NCI-H187 treated with DMSO at 0.1 percent for 48 hours (cell line): Measurements from ENCODE around the gene SHISA7.
"Not testable (repeated sequence)": the region's sequence is repeated elsewhere in the genome, so short reads cannot be mapped to it uniquely, and the experiment has no call there.

Experiments
- DNase-seq: peaks from one replicate; lab custom pipeline; 2025; lab: John Stamatoyannopoulos, UW

Gene SHISA7

GRCh38 chr19:55446060-55446459, 3.0 kb upstream of the SHISA7 start:
- DNase-seq: peak; percentile 55

GRCh38 chr19:55444646-55445045, 1.5 kb upstream of the SHISA7 start:
- DNase-seq: no peak

GRCh38 chr19:55443824-55444480, 852 bp upstream of the SHISA7 start:
- DNase-seq: no peak

DNA sequence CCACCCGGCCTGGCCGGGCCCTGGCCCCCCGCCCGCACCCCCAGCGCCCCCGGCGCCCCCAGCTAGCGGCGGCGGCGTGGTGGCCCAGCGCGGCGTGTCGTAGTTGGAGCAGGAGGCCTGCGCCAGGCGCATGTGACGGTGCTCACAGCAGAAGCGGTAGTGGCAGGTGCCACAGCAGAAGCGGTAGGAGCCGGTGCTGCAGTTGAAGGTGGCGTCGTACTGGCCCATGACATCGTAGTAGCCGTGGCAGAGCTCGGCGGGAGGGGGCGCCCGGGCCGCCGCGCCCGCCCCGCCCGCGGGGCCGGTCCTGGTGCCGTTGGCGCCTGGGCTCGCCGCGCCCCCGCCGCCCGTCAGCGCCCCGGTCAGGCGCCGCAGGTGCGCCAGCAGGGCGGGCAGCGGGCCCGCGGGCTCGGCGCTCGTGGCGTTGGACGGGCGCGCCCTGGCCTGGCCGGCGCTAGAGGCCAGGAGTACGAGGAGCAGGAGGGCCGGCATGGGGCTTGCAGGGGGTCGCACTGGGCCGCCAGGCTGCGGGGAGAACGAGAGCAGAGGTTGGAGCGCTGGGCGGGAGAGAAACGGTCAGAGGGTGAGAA, 633 bp downstream of the SHISA7 start:
- no peak for DNase-seq

- DNase-seq: no peak
These were observed 1.3 kb downstream of the SHISA7 start for GRCh38 chr19:55441692-55442321.

GRCh38 chr19:55441319-55441691, 1.8 kb downstream of the SHISA7 start:
- no peak for DNase-seq

- DNase-seq: no peak
These were observed 2.5 kb downstream of the SHISA7 start for GRCh38 chr19:55440411-55441105.

DNA sequence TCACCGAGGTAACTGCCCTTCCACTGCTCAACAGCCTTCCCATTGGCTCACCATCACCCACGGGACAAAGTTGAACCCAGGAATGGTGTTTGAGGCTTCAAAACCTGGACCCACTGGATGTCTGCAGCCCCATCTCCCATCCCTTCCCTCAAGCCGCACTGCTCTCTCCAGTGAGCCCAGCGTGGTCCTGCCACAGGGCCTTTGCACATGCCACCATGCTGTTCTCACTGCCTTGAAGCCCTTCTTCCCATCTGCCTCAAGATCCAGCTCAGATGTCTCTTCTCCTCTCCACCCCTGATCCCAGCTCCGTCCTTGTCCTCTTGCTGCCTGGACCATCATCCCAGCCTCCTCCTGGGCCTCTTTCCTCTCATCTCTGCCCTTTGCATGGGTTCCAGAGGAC, 4.0 kb downstream of the SHISA7 start:
- DNase-seq: no peak

- DNase-seq: no peak
These were observed 5.7 kb downstream of the SHISA7 start for GRCh38 chr19:55437410-55437809.

DNA sequence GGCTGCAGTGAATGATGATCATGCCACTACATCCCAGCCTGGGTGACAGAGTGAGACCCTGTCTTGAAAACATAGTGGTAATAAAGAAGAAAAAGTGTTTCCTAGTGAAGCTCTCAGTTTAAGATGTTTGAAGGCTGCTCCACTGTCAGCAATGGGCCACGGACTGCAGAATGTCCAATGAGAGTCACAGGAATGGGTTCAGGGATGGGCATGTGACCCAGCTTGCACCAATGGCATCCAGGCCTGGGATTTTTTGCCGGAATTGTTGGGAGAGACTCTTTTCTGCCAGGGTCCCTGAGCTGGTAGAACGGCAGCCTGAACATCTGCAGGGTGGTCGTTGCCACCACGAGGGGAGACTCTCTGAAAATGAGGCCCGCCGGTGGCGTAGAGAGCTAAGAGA, 6.3 kb downstream of the SHISA7 start:
- no peak for DNase-seq

DNA sequence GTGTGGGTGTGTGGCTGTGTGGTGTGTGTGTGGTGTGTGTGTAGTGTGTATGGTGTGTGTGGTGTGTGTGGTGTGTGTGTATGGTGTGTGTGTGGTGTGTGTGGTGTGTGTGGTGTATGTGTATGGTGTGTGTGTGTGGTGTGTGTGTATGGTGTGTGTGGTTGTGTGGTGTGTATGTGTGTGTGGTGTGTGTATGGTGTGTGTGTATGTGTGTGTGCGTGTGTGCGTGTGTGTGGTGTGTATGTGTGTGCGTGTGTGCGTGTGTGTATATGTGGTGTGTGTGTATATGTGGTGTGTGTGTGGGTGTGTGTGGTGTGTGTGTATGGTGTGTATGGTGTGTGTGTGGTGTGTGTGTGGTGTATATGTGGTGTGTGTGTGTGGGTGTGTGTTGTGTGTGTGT, 8.1 kb downstream of the SHISA7 start:
- no peak for DNase-seq

DNA sequence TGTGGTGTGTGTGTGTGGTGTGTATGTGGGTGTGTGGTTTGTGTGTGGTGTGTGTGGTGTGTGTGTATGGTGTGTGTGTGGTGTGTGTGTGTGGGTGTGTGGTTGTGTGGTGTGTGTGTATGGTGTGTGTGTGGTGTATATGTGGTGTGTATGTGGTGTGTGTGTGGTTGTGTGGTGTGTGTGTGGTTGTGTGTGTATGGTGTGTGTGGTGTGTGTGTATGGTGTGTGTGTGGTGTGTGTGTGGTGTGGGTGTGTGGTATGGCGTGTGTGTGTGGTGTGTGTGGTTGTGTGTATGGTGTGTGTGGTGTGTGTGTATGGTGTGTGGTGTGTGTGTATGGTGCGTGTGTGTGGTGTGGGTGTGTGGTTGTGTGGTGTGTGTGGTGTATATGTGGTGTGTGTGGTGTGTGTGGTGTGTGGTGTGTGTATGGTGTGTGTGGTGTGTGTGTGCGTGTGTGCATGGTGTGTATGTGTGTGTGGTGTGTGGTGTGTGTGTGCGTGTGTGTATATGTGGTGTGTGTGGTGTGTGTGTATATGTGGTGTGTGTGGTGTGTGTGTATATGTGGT, 8.7 kb downstream of the SHISA7 start:
- DNase-seq: no peak

- DNase-seq: no peak
These were observed 9.8 kb downstream of the SHISA7 start for GRCh38 chr19:55433292-55433691.

GRCh38 chr19:55432241-55432959, 10.7 kb downstream of the SHISA7 start:
- DNase-seq: no peak

- no peak for DNase-seq
These were observed 11.9 kb downstream of the SHISA7 start for GRCh38 chr19:55431183-55431582.

- DNase-seq: no peak
These were observed 17.1 kb downstream of the SHISA7 start for GRCh38 chr19:55426042-55426441.

- DNase-seq: no peak
These were observed 18.6 kb downstream of the SHISA7 start for GRCh38 chr19:55424518-55424917.

GRCh38 chr19:55423225-55424005, 19.7 kb downstream of the SHISA7 start:
- no peak for DNase-seq

- not testable (repeated sequence) for DNase-seq
These were observed 21.8 kb downstream of the SHISA7 start for GRCh38 chr19:55421281-55421680.

DNA sequence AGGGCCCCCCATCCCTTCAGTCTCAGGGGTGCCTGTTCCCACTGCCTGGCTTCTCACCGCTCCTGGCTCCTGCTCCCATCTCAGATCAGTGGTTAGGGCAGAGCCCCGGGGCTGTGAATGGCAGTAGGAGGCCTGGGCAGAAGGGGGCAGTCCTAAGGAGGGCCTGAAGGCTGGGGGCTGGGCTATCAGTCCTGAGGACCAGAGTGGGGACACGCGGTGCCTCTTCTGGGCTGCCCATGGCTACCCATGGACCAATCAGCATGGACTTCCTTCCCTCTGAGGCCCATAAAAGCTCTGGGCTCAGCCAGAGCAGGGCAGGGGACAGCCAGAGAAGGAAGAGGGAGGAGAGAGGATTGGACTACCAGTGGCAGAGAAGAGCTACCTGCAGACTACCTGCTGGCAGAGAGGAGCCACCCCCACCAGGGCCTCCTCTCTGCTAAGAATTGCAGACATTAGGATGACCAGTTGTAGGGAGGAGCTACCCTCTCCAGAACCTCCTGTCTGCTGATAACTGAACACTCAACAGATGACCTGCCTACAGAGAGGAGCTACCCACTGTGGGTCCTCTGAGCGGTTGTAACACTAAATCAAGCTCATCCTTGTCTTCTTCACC, 23.4 kb downstream of the SHISA7 start:
- no peak for DNase-seq

DNA sequence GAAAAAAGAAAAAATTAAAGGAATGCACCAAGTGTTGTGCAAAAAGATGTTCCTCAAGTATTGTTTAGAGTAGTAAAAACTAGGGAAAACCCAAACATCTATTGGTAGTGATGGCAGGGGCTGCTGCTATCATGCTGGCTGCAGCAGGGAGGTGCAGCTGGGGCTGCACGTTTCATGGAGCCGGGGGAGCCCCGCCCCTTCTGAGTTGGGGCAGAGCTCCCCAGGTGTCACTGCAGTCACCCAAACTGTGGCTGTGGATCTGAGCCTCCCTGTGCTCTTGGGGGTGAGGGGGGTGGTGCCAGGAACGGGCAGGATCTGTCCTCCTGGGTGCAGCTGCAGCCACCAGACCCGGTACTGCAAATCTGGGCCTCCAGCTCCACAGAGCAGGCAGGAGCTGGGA, 24.0 kb downstream of the SHISA7 start:
- no peak for DNase-seq
